GM12891 (cell line): ENCODE results near the gene EXOC3.

Source experiments
- PAX5 ChIP-seq: IDR thresholded peaks from 2 replicates; pipeline ENCODE4 v1.6.1; 2011; ENCODE audit warnings: low read length, moderate library complexity, mild to moderate bottlenecking; ENCODE audit not compliant: insufficient read depth, severe bottlenecking
- POLR2A ChIP-seq: IDR thresholded peaks from 2 replicates; pipeline ENCODE4 v1.6.1; 2011; ENCODE audit warnings: low read depth, low read length, control low read depth
- POLR2AphosphoS5 ChIP-seq: IDR thresholded peaks from 2 replicates; pipeline ENCODE4 v1.6.1; 2011; ENCODE audit warnings: low read depth, low read length, control low read depth

DNA sequence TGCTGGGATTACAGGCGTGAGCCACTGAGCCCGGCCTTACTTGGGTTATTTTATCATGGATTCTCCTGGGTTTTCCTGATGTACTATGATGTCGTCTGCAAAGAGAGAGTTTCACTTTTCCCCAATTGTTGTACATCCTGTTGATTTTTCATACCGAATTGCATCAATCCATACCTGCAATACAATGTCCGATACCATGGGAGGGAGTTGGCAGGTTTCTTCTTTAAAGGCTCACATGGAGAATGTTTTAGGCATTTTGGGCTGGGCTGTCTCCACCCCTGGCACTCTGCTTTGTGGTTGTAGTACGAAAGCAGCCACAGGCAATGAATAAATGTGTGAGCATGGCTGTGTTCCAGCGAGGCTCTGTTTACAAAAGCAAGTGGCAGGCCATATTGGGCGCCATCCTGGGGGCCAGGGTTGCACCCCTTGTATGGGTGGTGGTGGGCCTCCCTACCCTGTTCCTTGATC, 35.1 kb upstream of the EXOC3 start:
- TF ChIP-seq POLR2A (no peak), PAX5 (no peak), POLR2AphosphoS5 (no peak)
